Measurements from ENCODE around the gene TRHDE.

GRCh38 chr12:72610342-72610741 lies 338.2 kb downstream of the TRHDE start:
- TF ChIP-seq ZNF468 (CRISPR knock-in tag; IDR thresholded peaks at IDR 0.05) (no peak), CTCF (CRISPR knock-in tag; IDR thresholded peaks at IDR 0.05) (no peak), SIN3A (IDR thresholded peaks at IDR 0.05; ENCODE audit: borderline replicate concordance, low read depth, low read length) (no peak), GLI4 (CRISPR knock-in tag; IDR thresholded peaks at IDR 0.05; ENCODE audit: borderline replicate concordance) (no peak), TCF7L2 (IDR thresholded peaks at IDR 0.05; ENCODE audit: low read depth, low read length) (no peak), SMC3 (IDR thresholded peaks at IDR 0.05; ENCODE audit: low read length) (no peak), MAFK (conservative IDR thresholded peaks at IDR 0.05 in 1 of 2, IDR thresholded peaks at IDR 0.05 in 1 of 2; ENCODE audit: low read length in 2 of 2) (no peak), NR2F2 (IDR thresholded peaks at IDR 0.05; ENCODE audit: borderline replicate concordance, low read depth) (no peak), KLF12 (CRISPR knock-in tag; IDR thresholded peaks at IDR 0.05; ENCODE audit: borderline replicate concordance) (no peak), HMGXB4 (CRISPR knock-in tag; IDR thresholded peaks at IDR 0.05; ENCODE audit: borderline replicate concordance in 1 of 2, low read depth in 1 of 2) (no peak), ZBTB20 (CRISPR knock-in tag; IDR thresholded peaks at IDR 0.05; ENCODE audit: borderline replicate concordance, low read depth) (no peak), ARHGAP35 (CRISPR knock-in tag; IDR thresholded peaks at IDR 0.05; ENCODE audit: borderline replicate concordance) (no peak), ARID3A (IDR thresholded peaks at IDR 0.05; ENCODE audit: low read depth, low read length) (no peak)
